PC-3 (cell line): ENCODE results near the gene TSHZ2. TPM values are rescaled to one million over a fixed set of nuclear protein-coding genes. Genes with fewer than 3 reads are reported as not detected.

Experiments
- ATAC-seq: fragments of 200-7000 bp; cut with Tn5 transposase; 2 replicates; pipeline ENCODE4 v1.9.1; 2020; ENCODE audit warnings: mild to moderate bottlenecking, moderate library complexity
- BruUV-seq: library from RNA; stranded (reverse); fragments of 400-500 nt; replicated peaks from 2 replicates; lab custom pipeline; 2021; lab: Mats Ljungman, UMichigan
- CTCF ChIA-PET: fragments of 300-600 bp; sonication (Branson Sonifier 250); formaldehyde crosslinking; loops from one replicate; lab custom pipeline; 2022; ENCODE audit warnings: antibody characterized with exemption; lab: Charles Lee
- POLR2A ChIA-PET: fragments of 300-600 bp; sonication (Branson Sonifier 250); formaldehyde crosslinking; loops from one replicate; lab custom pipeline; 2022; ENCODE audit warnings: antibody characterized with exemption; ENCODE audit not compliant: unreplicated experiment; lab: Charles Lee
- DNase-seq: peaks from one replicate; pipeline ENCODE4 v3.0.0-alpha.2; 2015
- H2AFZ ChIP-seq: fragments of 300-600 bp; sonication (generic); 2 replicates; pipeline ENCODE4 v1.6.0; 2016; ENCODE audit warnings: antibody characterized with exemption, low read length
- H3F3A ChIP-seq: fragments of 300-600 bp; sonication (generic); one replicate; pipeline ENCODE4 v1.6.0; 2017; ENCODE audit warnings: antibody characterized with exemption, low read length, control low read depth, mild to moderate bottlenecking; ENCODE audit not compliant: unreplicated experiment
- H3K27ac ChIP-seq: fragments of 300-600 bp; sonication (generic); 2 replicates; pipeline ENCODE4 v1.5.1; 2016; ENCODE audit warnings: mild to moderate bottlenecking, low read length
- H3K27me3 ChIP-seq: fragments of 300-600 bp; sonication (generic); 2 replicates; pipeline ENCODE4 v1.6.1; 2016; ENCODE audit warnings: low read length, mixed read lengths
- H3K36me3 ChIP-seq: fragments of 300-600 bp; sonication (generic); 2 replicates; pipeline ENCODE4 v1.6.1; 2016; ENCODE audit warnings: low read depth, mixed run types, low read length, mixed read lengths
- H3K4me1 ChIP-seq: fragments of 300-600 bp; sonication (generic); 2 replicates; pipeline ENCODE4 v1.5.1; 2016; ENCODE audit warnings: low read length; ENCODE audit not compliant: insufficient read depth
- H3K4me2 ChIP-seq: fragments of 300-600 bp; sonication (generic); 2 replicates; pipeline ENCODE4 v1.6.0; 2016; ENCODE audit warnings: low read length
- H3K4me3 ChIP-seq: fragments of 300-600 bp; sonication (generic); 2 replicates; pipeline ENCODE4 v1.5.1; 2016; ENCODE audit warnings: mild to moderate bottlenecking, low read length, mixed read lengths
- H3K79me2 ChIP-seq: fragments of 300-600 bp; sonication (generic); 2 replicates; pipeline ENCODE4 v1.6.1; 2017; ENCODE audit warnings: low read length, mixed read lengths
- H3K9ac ChIP-seq: fragments of 300-600 bp; sonication (generic); 2 replicates; pipeline ENCODE4 v1.6.0; 2016; ENCODE audit warnings: mild to moderate bottlenecking, low read length
- H3K9me2 ChIP-seq: fragments of 300-600 bp; sonication (generic); replicated peaks from 2 replicates; pipeline ENCODE4 v1.6.1; 2016; ENCODE audit warnings: mixed run types, low read length, mixed read lengths
- H3K9me3 ChIP-seq: fragments of 300-600 bp; sonication (generic); 2 replicates; pipeline ENCODE4 v1.6.1; 2016; ENCODE audit warnings: low read length, mixed read lengths
- H4K20me1 ChIP-seq: fragments of 300-600 bp; sonication (generic); 2 replicates; pipeline ENCODE4 v1.6.1; 2016; ENCODE audit warnings: low read length, mixed read lengths
- EZH2 ChIP-seq: fragments of 300-600 bp; sonication (generic); IDR thresholded peaks from one replicate; pipeline ENCODE4 v1.6.1; 2017; ENCODE audit warnings: antibody characterized with exemption, mild to moderate bottlenecking, low read length; ENCODE audit not compliant: unreplicated experiment
- EZH2phosphoT487 ChIP-seq: fragments of 300-600 bp; sonication (generic); IDR thresholded peaks from 2 replicates; pipeline ENCODE4 v1.6.1; 2018; ENCODE audit warnings: mild to moderate bottlenecking, antibody characterized with exemption, low read length, borderline replicate concordance
- intact Hi-C: fragments of 100-400 bp; cut with micrococcal nuclease; formaldehyde crosslinking; loops from 2 replicates; pipeline ENCODE4 v1.9.0; 2023
- total RNA-seq: library from RNA; depleted of rRNA; stranded (reverse); fragments of >200 nt; gene quantifications from 2 replicates; pipeline ENCODE4 v1.2.3, GENCODE V29; 2014
- TF ChIP-seq, protein P1 (sequence below): fragments of 300-600 bp; sonication (generic); conservative IDR thresholded peaks from 2 replicates; pipeline ENCODE4 v1.5.1; 2017; ENCODE audit warnings: antibody characterized with exemption, low read depth, mild to moderate bottlenecking, low read length

TSHZ2 gene
- total RNA-seq, 1 experiment from 2014 or later: not detected

DNA sequence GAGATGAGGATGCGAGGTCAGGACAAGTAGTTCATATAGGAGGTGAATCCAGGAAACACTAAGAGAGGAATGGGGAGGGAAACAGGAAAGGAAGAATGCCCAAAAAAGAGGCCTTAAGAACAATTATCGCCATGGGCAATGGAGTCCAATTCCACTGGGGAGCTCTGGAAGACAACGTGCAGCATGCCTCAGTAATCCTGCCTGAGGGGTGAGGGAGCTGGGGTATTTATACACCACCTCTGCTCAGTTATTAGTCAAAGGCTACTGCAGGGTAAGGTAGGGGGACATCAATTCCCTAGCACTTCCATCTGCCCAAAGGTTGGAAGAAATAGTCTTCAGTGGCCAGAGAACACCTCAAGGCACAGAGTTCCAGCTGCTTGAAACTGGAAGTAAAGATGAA, 525.1 kb downstream of the TSHZ2 start:
- H3K9me2 ChIP-seq: no peaks in the 10 kb centered on the region
- no peaks in the 10 kb centered on the region for H3K4me1 ChIP-seq
- no peaks in the 10 kb centered on the region for H3F3A ChIP-seq
- H2AFZ ChIP-seq: no peak overlapping the region
- H3K79me2 ChIP-seq: peaks cover 5% of the 10 kb centered on the region
- no peaks in the 10 kb centered on the region for H4K20me1 ChIP-seq
- TF ChIP-seq EZH2: no peak
- TF ChIP-seq, protein P1, sequence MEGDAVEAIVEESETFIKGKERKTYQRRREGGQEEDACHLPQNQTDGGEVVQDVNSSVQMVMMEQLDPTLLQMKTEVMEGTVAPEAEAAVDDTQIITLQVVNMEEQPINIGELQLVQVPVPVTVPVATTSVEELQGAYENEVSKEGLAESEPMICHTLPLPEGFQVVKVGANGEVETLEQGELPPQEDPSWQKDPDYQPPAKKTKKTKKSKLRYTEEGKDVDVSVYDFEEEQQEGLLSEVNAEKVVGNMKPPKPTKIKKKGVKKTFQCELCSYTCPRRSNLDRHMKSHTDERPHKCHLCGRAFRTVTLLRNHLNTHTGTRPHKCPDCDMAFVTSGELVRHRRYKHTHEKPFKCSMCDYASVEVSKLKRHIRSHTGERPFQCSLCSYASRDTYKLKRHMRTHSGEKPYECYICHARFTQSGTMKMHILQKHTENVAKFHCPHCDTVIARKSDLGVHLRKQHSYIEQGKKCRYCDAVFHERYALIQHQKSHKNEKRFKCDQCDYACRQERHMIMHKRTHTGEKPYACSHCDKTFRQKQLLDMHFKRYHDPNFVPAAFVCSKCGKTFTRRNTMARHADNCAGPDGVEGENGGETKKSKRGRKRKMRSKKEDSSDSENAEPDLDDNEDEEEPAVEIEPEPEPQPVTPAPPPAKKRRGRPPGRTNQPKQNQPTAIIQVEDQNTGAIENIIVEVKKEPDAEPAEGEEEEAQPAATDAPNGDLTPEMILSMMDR: no peak
- no peak for DNase-seq
- no peak overlapping the region for H3K9ac ChIP-seq
- no peaks in the 10 kb centered on the region for H3K27me3 ChIP-seq
- ChIA-PET CTCF (no interaction called here), POLR2A (no interaction called here)
- H3K27ac ChIP-seq: no peak overlapping the region
- ATAC-seq: no peak
- no peak overlapping the region for H3K4me2 ChIP-seq
- BruUV-seq: no TSS peak
- H3K9me3 ChIP-seq: no peaks in the 10 kb centered on the region
- H3K4me3 ChIP-seq: no peak overlapping the region
- intact Hi-C loops: no loop called here
- H3K36me3 ChIP-seq: no peaks in the 10 kb centered on the region

- intact Hi-C loops: no loop called here
- no peaks in the 10 kb centered on the region for H4K20me1 ChIP-seq
- H3K27ac ChIP-seq: no peak overlapping the region
- no TSS peak for BruUV-seq
- H2AFZ ChIP-seq: no peak overlapping the region
- no peaks in the 10 kb centered on the region for H3K36me3 ChIP-seq
- DNase-seq (no peak), ATAC-seq (no peak)
- no peak overlapping the region for H3K9ac ChIP-seq
- H3K4me2 ChIP-seq: no peak overlapping the region
- peaks cover 8% of the 10 kb centered on the region for H3K4me1 ChIP-seq
- H3K9me2 ChIP-seq: no peaks in the 10 kb centered on the region
- TF ChIP-seq EZH2 (no peak), EZH2phosphoT487 (no peak)
- TF ChIP-seq, protein P1: no peak
- H3K9me3 ChIP-seq: no peaks in the 10 kb centered on the region
- ChIA-PET CTCF (no interaction called here), POLR2A (no interaction called here)
- no peaks in the 10 kb centered on the region for H3K27me3 ChIP-seq
- H3K79me2 ChIP-seq: peaks cover 16% of the 10 kb centered on the region
- no peaks in the 10 kb centered on the region for H3F3A ChIP-seq
- no peak overlapping the region for H3K4me3 ChIP-seq
Observed at GRCh38 chr20:53498341-53498740, 526.2 kb downstream of the TSHZ2 start.

GRCh38 chr20:53500651-53501050, 528.5 kb downstream of the TSHZ2 start:
- CTCF ChIA-PET: no interaction called here
- H3K27ac ChIP-seq: no peak overlapping the region
- H3K9ac ChIP-seq: no peak overlapping the region
- no peak overlapping the region for H3K4me3 ChIP-seq
- peaks cover 19% of the 10 kb centered on the region for H3K79me2 ChIP-seq
- H3F3A ChIP-seq: no peaks in the 10 kb centered on the region
- intact Hi-C loops: no loop called here
- no peak overlapping the region for H3K4me2 ChIP-seq
- no peaks in the 10 kb centered on the region for H3K9me2 ChIP-seq
- ATAC-seq (no peak), DNase-seq (no peak)
- POLR2A ChIA-PET: no interaction called here
- no peaks in the 10 kb centered on the region for H4K20me1 ChIP-seq
- TF ChIP-seq EZH2 (no peak), EZH2phosphoT487 (no peak)
- TF ChIP-seq, protein P1: no peak
- H3K4me1 ChIP-seq: peaks cover 11% of the 10 kb centered on the region
- no peak overlapping the region for H2AFZ ChIP-seq
- no TSS peak for BruUV-seq
- no peaks in the 10 kb centered on the region for H3K9me3 ChIP-seq
- no peaks in the 10 kb centered on the region for H3K27me3 ChIP-seq
- no peaks in the 10 kb centered on the region for H3K36me3 ChIP-seq
